HG03354 (cell line): ENCODE data around the gene G6PD.
"Not testable (repeated sequence)": the region's sequence is repeated elsewhere in the genome, so short reads cannot be mapped to it uniquely, and the experiment has no call there.

Source experiments
- ATAC-seq: cut with Tn5 transposase; IDR thresholded peaks from one replicate; pipeline ENCODE4 v1.9.1; 2021; ENCODE audit warnings: mild to moderate bottlenecking; ENCODE audit not compliant: unreplicated experiment, poor library complexity, severe bottlenecking

G6PD gene

DNA sequence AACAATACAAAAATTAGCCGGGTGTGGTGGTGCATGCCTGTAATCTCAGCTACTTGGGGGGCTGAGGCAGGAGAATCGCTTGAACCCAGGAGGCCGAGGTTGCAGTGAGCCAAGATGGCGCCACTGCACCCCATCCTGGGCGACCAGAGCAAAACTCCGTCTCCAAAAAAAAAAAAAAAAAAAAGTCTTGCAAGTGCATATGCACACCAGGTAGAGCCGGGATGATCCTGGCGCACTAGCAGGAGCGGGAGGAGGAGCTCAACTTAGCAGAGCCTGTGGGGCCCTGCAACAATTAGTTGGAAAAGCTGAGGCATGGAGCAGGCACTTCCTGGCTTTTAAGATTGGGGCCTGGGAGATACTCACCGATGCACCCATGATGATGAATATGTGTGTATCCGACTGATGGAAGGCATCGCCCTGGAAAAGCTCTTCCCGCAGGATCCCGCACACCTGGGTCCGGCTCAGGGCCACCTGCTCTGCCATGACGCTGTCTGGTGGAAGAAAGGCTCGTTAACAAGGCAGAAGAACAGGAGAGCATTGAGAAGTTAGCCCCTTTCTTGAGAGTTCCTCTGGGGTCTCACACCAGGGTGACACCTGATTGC lies 872 bp downstream of the G6PD start:
- ATAC-seq = no peak

DNA sequence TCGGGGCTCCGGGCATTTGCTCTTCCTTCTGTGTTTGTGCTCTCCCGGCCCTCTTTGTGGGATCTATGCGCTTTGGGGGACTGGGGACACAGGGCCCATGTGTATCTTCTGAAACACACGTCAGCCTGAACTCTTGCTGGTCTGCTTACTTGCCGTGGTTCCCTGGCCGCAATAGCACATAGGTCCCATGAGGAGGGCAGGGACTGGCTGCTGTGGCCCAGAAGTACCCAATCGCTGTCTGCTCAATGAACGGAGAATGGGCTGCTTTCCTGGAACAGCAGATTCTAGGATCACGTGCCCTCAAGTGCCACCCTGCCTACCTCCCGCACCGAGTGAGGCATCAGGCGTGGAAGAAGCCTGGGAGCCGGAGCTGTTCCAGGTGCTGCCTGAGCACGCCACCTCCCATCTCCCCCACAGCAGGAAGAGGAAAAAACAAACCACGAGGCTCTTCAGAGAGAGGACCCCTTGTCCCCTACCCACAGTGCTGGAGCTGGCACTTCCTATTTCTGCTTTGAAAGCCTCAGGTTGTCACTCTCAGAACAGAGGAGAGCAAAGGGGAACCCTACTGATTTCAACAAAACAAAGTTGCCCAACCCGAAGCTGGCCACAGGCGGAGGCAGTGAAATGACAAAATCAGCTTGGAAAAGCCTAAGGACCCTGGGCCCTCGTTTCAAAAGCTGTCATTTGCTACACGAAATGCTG lies 3.8 kb downstream of the G6PD start:
- no peak for ATAC-seq

DNA sequence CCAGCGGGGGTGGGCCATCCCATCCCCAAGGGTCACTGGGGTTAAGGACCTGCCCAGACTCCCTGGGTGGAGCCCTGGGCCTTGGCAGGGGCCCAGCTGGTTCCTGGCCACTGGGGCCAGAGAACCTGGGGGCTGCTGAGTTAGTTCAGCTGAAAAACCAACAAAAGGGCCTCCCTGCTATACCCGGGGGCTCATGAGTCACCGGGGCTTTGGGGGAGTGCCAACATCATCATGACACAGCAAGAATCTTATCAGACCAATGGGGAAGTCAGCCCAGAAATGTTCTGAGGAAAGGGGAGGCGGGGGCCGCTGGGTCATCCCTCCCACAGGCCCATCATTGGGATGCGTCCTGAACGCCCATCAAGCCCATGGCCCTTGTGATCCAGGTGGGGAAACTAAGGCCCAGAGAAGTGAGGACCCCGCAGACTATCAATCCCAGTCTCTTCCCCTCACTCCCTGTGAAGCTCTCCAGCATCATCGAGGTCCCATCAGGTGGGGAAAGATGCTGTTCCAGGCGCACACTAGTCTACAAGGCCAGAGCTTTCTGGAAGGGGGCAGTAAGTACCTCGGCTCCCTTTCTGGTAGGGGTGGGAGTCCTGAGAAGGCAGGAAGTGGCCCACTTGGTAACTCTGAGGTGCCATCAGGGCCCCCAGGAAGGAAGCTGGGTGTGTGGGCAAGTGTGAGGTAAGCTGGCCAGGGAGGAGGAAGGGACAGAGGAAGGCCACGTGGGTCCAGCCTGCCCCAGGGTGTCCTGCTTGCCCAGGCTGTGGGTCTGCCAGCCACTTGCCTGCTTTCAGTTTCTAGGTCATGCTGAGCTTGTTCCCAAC lies 4.5 kb downstream of the G6PD start:
- no peak for ATAC-seq

DNA sequence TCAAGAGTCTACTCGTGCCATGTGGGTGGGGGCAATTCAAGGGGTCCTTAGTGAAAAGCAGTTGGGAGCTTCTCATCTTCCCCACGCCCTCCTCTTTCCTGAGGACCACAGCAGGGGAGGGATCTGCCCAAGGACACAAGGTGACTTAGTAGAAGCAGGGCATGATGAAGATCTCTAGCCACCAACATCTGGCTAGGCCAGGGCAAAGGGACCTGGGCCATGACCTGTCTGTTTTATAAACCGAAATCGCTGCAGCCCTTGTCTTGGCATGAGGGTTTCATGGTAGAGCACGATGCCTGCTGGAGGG lies 5.1 kb downstream of the G6PD start:
- no peak for ATAC-seq

DNA sequence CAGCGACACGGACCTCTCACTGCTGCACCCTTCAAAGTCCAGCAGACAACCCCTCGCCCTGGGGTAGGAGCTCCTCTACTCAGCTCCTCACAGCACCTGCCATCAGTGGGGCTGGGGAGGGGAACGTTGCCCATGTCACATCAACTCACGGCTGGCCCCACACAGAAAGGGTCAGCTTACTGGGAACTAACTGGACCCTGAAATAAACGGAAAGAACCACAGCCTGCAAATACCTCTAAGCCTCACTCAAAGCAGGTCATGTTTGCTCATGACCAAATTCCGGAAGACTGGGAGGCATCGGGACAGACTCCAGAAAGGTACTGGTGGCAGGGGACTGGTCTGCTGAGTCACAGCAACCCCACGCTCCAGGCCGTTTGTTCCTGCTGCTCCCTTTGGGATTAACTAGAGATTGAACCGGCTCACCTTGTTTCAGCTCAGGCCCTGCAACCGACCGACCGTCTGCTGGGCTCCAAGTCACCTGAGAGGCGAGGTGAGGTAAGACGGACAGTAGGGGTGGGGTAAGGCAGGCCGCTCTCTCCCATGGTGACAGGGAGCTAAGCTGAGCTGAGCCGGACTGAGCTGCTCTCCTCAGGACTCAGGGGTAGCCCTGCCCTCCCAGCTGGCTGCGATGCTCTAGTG lies 5.6 kb downstream of the G6PD start:
- ATAC-seq = no peak

DNA sequence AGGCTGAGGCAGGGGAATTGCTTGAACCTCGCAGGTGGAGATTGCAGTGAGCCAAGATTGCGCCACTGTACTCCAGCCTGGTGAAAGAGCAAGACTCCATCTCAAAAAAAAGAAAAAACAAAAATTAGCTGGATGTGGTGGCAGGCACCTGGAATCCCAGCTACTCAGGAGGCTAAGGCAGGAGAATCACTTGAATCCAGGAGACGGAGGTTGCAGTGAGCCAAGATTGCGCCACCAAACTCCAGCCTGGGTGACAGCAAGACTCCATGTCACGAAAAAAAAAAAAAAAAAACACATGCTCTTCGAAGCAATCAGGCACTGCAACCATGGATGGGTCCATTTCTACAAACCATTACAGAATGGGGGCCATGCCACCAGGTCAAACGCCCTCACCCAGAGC lies 6.3 kb downstream of the G6PD start:
- ATAC-seq = not testable (repeated sequence)

DNA sequence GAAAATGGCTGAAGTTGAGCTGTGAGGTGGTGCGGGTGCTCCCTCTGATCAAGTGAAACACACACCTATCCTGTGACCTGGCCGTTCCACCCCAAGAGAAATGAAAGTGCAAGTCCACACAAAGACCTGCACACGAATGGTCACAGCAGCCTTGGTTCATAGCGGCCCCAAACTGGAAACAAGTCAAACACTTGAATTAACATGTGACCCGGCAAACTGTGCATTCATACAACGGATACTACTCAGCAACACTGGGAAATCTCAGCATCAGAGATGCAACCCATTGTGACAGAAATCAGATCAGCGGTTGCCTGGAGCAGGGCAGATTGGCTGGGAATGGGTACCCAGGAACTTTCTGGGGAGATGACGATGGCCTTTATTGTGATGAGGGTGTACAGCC lies 7.6 kb downstream of the G6PD start:
- ATAC-seq = no peak

DNA sequence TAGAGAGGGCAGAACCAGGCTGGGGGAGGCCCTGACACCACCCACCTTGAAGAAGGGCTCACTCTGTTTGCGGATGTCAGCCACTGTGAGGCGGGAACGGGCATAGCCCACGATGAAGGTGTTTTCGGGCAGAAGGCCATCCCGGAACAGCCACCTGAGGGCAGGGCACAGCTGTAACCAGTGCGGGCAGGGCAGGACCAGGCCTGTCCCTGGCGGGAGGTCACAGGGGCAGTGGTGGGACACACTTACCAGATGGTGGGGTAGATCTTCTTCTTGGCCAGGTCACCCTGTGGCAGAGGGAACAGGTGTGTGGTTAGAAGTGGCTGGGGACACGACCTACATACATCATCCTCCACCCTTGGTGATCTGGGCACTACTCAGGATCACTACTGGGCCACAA lies 10.8 kb downstream of the G6PD start:
- no peak for ATAC-seq

DNA sequence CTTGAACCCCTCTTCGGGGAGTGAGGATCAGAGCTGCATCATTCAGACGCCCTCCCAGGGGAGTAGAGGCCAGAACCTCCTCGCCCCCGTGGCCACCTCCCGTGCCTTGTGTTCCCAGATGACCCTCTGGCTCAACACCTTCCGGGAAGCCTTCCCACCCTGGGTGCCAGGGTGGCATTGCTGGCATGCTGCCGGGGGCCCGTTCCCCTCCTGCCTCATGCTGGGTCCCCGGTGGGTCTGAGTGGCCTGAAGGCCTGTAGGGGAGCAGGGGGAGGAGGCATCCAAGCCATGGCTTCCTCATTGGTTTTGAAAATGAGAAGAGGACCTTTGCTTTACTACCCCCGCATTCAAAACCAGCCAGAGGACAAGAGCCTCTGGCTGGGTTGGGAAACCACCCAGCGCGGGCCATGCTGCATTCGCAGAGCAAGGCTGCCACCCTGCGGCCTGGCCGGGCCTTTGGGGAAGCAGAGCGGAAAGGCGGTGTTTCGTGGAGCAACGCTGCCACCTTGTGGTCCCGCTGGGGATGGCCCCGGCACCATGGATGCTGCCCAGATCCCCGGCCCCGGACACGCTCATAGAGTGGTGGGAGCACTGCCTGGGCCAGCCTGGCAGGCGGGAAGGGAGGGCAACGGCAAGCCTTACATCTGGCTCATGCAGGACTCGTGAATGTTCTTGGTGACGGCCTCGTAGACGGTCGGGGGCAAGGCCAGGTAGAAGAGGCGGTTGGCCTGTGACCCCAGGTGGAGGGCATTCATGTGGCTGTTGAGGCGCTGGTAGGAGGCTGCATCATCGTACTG lies 11.9 kb downstream of the G6PD start:
- peak; percentile 95 for ATAC-seq

DNA sequence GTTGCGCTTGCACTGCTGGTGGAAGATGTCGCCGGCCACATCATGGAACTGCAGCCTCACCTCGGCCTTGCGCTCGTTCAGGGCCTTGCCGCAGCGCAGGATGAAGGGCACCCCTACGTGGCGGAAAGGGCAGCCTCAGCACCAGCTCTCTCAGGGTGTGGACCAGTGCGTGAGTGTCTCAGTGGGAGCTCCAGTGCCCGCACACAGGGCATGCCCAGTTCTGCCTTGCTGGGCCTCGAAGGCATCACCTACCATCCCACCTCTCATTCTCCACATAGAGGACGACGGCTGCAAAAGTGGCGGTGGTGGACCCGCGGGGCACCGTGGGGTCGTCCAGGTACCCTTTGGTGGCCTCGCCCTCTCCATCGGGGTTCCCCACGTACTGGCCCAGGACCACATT lies 14.0 kb downstream of the G6PD start:
- ATAC-seq = no peak

DNA sequence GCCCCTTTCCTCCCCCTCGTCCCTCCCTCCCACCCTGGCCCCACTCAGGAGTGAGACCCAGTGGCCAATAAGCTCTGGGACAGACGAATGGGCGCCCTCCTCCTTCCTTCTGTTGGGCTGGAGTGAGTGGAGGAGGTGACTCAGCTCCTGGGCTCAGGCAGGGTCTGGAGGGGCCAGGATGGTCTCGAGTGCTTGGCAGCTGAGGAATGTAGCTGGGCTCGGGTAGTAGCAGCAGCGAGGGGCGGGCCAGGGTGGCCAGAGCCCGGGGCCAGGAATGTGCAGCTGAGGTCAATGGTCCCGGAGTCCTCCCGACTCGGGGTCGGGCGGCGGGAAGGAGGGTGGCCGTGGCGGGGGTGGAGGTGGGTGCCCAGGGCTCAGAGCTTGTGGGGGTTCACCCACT lies 15.0 kb downstream of the G6PD start:
- ATAC-seq = no peak

DNA sequence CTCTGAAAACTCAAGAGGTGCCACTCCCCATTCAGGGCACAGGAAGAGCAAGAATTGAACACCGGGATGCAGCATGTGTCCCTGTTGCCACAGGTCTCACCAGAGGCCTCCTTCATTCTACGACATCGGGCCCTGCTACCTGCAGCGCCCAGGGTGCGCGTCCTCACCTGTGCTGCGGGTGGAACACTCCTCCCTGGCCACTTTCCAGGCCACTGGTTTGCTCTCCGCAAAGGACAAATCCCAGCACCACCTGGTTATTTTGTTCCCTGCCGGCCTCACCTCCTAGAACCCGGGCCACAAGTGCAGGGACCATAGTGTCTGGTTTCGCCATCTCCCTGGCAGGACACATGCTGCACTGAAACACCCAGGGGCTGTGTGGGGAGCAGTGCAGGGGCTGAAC lies 16.4 kb downstream of the G6PD start:
- ATAC-seq = no peak

DNA sequence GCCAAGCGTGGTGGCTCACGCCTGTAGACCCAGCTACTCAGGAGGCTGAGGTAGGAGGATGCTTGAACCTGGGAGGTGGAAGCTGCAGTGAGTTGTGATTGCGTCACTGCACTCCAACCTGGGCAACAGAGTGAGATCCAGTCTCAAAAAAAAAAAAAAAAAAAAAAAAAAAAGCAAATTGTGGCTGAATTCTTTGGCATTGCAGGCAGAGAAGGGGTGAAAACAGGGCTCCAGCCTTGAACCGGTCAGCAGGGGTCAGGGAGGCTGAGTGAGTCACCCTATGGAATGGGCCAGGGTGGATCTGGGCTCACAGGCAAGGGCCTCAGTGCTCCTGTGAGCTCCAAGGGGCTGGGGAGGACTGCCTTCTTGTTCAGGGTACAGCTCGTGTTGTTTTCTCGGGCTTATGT lies 17.4 kb downstream of the G6PD start:
- no peak for ATAC-seq

DNA sequence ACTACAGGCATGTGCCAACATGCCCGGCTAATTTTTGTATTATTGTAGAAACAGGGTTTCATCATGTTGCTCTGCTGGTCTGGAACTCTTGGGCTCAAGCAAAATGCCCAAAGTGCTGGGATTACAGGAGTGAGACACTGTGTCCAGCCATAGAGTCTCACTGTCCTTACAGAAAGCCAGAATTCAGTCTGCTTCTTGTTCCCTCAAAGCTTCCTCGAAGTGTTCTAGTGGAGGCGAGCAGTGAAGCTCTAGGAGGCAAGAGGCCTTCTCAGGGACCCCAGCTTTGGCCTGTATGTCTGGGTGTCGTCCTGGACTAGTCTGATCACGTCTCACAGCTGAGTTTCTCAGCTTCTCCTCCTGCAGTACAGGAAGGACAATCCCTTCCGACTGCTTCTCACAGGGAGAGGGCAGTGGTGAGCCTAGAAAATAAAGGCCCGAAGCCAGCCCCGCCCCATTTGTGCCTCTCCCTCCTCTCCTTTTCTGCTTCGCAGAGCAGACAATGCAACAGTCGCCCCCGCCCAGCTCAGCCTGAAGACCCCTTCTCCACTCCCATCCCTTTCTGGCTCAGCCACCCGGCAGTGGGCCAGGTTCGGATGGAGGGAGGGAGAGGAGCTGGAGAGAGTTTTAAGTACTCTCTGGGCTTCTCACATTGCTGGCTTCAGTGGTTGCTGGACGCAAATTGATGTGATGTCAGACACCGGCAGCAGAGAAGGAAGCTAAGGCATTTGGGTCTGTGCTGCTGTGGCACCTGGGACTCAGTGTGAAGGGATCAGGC lies 19.6 kb downstream of the G6PD start:
- ATAC-seq = peak; percentile 75

DNA sequence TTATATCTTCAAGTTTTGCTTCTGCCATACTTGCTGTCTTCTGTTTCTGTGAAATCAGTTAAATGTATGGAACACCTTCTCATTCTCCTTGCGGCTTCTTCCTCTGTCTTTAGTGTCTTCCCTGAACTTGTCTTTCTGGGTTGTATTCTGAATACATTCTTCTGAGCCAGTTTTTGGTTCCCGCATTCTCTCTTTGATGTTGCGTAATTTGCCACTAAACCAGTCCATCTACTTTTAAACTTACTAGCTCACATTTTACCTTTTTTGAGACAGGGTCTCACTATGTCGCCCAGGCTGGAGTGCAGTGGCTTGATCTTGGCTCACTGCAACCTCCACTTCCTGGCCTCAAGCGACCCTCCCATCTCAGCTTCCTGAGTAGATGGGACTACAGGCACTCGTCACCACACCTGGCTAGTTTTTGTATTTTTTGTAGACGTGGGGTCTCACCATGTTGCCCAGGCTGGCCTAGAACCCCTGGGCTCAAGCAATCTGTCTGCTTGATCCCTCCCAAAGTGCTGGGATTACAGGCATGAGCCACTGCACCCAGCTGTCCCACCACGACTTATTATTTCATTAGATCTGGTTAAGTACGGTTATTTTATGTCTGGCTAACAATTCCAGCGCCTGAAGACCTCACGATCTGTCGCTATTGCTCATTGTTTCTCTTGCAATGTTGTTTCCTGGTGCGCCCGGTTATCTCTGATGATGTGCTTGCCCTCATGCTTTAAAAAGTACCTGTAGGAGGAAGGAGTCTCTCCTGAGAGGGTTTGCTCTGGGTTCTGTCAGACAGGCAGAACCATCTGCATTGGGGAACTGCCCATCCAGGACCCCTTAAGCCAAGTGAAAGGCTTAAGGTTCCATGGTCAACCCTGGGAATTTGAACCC lies 20.8 kb downstream of the G6PD start:
- no peak for ATAC-seq

DNA sequence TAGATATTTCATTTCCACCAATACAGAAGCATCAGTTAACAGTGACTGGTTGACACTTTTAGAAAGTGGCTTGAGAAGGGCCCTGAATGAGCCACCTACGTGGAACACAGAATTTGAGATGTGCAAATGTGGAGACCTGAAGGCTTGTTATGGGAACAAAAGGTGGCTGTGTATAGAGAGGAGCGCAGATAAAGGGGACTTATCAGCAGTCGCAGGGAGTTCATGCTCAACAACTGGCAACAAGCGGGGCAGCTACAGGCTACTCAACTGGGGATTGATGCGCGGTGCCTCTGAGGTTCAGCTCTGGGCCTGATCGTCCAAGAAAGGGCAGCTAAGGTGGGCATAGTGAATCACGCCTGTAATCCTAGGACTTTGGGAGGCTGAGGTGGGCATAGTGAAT lies 27.3 kb downstream of the G6PD start:
- no peak for ATAC-seq

DNA sequence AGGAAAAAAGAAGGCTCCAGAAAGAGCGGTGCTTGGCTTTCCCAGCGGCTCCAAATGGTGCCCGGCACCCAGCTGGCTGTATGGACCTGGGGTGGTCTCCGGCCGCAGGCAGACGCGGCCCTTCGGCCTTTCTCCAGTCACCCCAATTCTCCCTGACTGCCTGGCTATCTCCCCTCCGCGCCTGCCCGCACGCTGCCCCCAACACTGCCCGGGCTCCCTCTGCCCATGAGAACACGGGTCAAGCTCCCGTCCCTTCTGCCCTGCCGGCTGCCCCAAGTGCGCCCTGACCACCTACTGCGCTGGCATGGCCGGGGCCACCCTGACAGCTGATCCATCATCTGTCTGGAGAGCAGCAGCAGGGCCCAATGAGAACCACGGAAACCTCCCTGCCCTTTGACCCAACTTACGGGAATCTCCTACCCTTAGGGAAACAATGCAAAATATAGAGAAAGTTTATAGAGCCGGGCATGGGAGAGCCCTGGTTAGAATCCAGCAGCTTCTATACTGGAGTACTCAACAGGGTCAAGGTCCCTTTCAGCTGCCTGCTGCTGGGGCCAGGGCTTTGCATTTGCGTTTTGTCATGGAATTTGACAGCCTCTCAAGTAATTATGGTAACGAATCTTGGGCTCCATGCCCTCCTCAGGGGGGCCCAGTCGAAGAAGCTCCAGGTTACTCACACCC lies 29.4 kb downstream of the G6PD start:
- ATAC-seq = no peak

DNA sequence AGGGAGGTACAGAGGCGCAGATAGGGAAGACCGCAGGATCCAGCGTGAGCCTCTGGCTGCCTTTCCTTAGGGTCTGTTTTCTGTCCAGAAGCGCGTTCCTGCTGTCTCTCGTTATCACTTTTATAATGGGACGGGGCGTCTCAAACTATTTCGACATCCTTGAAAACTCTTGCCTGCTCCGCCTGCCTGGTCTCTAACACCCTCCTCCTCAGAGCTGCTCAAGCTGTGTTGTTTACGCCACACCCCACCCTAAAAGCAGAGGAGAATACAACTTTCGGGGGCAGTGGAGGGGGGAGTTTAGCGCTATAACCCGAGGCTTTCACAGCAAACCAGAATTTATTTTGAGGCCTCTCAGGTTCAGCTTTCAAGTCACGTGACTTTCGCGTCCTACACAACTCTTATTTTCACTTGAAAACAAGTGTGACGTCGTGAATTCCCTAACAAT lies 30.0 kb downstream of the G6PD start:
- peak; percentile 8 for ATAC-seq
